ENCODE results near the gene PADI2.

DNA sequence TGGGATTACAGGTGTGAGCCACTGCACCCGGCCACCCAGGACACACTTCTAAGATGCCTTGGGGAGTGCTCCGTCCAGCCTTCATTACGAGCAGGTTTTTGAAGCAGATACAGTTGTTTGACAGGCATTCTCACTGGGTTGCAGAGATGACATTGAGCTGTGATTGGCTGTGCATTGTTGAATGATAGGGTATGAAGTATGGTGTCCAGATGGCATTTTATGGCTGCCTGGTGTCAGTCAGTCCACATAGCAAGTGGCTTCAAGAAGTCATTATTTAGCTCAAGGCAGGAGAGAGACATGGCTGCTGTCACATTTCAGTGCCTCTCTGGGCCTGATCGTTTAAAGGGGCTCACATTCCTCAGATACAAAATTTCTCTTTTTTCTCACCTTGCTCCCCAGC lies 14.8 kb upstream of the PADI2 start:
- TF ChIP-seq, protein P1, sequence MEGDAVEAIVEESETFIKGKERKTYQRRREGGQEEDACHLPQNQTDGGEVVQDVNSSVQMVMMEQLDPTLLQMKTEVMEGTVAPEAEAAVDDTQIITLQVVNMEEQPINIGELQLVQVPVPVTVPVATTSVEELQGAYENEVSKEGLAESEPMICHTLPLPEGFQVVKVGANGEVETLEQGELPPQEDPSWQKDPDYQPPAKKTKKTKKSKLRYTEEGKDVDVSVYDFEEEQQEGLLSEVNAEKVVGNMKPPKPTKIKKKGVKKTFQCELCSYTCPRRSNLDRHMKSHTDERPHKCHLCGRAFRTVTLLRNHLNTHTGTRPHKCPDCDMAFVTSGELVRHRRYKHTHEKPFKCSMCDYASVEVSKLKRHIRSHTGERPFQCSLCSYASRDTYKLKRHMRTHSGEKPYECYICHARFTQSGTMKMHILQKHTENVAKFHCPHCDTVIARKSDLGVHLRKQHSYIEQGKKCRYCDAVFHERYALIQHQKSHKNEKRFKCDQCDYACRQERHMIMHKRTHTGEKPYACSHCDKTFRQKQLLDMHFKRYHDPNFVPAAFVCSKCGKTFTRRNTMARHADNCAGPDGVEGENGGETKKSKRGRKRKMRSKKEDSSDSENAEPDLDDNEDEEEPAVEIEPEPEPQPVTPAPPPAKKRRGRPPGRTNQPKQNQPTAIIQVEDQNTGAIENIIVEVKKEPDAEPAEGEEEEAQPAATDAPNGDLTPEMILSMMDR (conservative IDR thresholded peaks at IDR 0.05; ENCODE audit: low read length) = no peak
- no peak for TF ChIP-seq EZH2phosphoT487 (IDR thresholded peaks at IDR 0.05; ENCODE audit: borderline replicate concordance)

Measured in Loucy (cell line).